NCI-H524 (cell line): ENCODE data around the gene NUCB1.
A peak's percentile ranks its signal among the peaks of the same experiment; 100 is the strongest.

Experiments
- DNase-seq, 2 experiments: peaks; one replicate each; lab custom pipeline; 2025; lab: John Stamatoyannopoulos, UW

The NUCB1 gene

GRCh38 chr19:48963371-48964204 is 63.5 kb downstream of the NUCB1 start:
- DNase-seq, result no peak

GRCh38 chr19:48964205-48965039 is 64.3 kb downstream of the NUCB1 start:
- no peak for DNase-seq

DNA sequence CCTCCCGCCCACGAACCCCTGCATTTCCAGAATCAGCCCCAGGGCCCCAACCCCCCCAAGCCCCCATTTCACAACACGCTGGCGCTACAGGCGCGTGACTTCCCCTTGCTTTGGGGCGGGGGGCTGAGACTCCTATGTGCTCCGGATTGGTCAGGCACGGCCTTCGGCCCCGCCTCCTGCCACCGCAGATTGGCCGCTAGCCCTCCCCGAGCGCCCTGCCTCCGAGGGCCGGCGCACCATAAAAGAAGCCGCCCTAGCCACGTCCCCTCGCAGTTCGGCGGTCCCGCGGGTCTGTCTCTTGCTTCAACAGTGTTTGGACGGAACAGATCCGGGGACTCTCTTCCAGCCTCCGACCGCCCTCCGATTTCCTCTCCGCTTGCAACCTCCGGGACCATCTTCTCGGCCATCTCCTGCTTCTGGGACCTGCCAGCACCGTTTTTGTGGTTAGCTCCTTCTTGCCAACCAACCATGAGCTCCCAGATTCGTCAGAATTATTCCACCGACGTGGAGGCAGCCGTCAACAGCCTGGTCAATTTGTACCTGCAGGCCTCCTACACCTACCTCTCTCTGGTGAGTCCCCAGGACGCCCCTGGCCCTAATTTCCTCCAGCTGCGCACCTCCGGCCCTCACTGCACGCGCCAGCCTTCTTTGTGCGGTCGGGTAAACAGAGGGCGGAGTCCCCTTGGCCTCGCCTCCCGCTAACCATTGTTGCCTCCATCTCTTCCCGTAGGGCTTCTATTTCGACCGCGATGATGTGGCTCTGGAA is 65.1 kb downstream of the NUCB1 start, which contains the start of gene FTL:
TSS of gene FTL (plus strand) at position 270 of the 766 bp plus-strand sequence. CDS start at position 469, 199 bp downstream.
- peak; percentile 91 to 98 for DNase-seq

GRCh38 chr19:48965806-48966540 is 65.9 kb downstream of the NUCB1 start:
- DNase-seq, result peak; percentile 84 to 93

- no peak for DNase-seq
These were observed 66.6 kb downstream of the NUCB1 start for GRCh38 chr19:48966541-48967345.

GRCh38 chr19:48967346-48968178 is 67.5 kb downstream of the NUCB1 start:
- DNase-seq, result no peak

DNA sequence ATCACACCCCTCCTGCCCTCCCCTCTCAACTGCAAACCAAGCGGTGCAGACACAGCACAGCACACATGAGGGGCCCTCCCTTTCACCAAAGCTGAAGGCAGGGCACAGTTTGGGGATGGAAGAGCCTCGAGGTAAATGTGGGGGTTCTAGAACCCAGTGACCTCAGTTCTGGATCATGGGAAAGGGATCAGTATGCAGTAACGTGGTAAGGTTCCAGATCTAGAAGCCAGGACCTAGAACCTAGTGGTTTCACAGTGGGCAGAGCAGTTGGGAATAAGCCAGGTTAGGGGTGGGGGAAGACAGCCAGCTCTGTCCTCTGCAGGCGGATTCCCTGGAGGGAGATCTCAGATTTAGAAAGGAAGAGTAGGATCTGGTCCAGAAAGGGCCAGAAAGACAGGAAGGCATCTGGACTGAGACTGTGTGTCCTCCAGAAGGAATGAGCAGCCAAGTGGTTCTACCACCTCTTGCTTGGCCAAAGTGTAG is 68.1 kb downstream of the NUCB1 start:
- no peak for DNase-seq

- no peak for DNase-seq
These were observed 68.7 kb downstream of the NUCB1 start for GRCh38 chr19:48968813-48969218.

GRCh38 chr19:48969276-48970138 is 69.4 kb downstream of the NUCB1 start:
- no peak for DNase-seq

DNA sequence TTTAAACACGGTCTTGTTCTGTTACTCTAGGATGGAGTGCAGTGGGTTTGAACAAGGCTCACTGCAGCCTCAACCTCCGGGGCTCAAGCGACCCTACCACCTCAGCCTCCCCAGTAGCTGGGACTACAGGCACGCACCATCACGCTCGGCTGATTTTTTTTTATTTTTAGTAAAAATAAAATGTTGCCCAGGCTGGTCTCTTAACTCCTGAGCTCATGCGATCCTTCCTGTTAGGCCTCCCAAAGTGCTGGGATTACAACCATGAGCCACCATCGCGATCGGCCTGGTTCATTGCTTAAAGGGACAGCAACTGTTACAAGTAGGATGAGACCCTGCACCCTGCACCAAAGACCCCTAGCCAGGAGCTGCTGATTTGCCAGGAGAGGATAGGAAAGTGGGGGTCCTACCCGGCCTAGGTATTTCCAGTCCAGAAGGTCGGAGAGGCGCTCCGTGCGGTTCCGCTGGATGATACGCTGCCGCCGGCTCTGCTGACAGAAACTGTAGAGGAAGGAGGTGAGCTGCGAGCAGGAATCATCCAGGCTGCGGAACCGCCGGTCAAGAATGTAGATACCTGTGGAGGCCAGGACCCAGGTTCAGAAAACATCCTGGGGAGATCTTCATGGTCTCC is 70.1 kb downstream of the NUCB1 start:
- DNase-seq, result no peak

DNA sequence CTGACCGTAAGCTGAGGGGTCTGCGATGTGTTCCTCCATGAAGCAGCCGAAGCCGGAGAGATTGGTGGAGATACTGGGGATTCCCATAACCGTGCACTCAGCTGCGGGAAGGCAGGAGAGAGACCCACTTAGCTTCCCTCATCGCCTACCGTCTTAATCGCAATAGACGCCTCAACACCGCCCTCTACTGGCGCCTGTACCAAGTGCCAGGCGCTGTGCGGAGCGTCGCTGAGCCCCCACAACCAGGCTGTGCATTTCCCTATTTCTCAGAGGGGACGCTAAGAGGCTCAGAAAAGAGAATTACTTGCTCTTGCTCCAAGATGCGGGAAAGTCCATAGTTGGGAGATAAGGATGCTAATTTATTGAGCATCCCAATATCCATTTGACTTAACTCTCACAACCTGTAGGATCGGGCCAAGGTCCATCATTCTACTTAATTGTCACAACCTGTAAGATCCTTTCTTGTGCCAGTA is 70.8 kb downstream of the NUCB1 start:
- DNase-seq, result peak; percentile 63 to 85
